Measurements from ENCODE around the gene CENPV.

- TF ChIP-seq, protein P1, sequence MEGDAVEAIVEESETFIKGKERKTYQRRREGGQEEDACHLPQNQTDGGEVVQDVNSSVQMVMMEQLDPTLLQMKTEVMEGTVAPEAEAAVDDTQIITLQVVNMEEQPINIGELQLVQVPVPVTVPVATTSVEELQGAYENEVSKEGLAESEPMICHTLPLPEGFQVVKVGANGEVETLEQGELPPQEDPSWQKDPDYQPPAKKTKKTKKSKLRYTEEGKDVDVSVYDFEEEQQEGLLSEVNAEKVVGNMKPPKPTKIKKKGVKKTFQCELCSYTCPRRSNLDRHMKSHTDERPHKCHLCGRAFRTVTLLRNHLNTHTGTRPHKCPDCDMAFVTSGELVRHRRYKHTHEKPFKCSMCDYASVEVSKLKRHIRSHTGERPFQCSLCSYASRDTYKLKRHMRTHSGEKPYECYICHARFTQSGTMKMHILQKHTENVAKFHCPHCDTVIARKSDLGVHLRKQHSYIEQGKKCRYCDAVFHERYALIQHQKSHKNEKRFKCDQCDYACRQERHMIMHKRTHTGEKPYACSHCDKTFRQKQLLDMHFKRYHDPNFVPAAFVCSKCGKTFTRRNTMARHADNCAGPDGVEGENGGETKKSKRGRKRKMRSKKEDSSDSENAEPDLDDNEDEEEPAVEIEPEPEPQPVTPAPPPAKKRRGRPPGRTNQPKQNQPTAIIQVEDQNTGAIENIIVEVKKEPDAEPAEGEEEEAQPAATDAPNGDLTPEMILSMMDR (IDR thresholded peaks at IDR 0.05 in 8 of 11, conservative IDR thresholded peaks at IDR 0.05 in 3 of 11), result no peak
- no peak for TF ChIP-seq POLR2AphosphoS5 (IDR thresholded peaks at IDR 0.05)
- TF ChIP-seq POLR2A (IDR thresholded peaks at IDR 0.05), result no peak
Measured at GRCh38 chr17:16358394-16358793, 5.1 kb upstream of the CENPV start.
